GM13977 (cell line): ENCODE measurements around the gene KDM7A.
A peak's percentile ranks its signal among the peaks of the same experiment; 100 is the strongest.

Source experiments
- DNase-seq: peaks from one replicate; pipeline ENCODE4 v3.0.0; 2012; ENCODE audit warnings: low spot score
- CTCF ChIP-seq: IDR thresholded peaks from 2 replicates; pipeline ENCODE4 v1.5.1; 2012; ENCODE audit warnings: mild to moderate bottlenecking, control low read depth; ENCODE audit not compliant: insufficient read depth; ENCODE audit errors: extremely low read depth, missing control alignments
- in situ Hi-C: fragments of 300-500 bp; cut with MboI; formaldehyde crosslinking; loops from one replicate; pipeline ENCODE4 v1.12.0; 2022; ENCODE audit warnings: low sequenced_read_pairs, low pct_unique_long_range_greater_than_20kb, mixed read lengths, inconsistent platforms; ENCODE audit not compliant: unreplicated experiment

KDM7A gene

DNA sequence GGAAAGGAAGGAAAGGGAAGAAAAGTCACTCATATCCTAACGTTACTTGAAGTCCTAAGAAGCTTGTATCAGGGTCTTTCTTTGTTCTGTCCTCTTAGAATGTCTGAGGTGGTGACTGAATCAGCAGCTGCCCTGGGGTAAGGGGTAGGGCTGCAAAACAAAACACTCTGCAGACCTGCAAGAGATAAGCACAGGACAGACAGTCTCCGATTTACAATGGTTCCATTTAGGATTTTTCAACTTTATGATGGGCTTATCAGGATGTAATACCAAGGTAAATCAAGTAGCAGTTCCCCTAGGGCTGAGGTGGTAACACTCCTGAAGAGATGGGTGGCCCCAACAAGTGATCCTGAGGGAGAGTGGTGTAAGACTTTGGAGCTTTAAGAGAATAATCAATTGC, 16.5 kb downstream of the KDM7A start:
- TF ChIP-seq CTCF, result no peak

DNA sequence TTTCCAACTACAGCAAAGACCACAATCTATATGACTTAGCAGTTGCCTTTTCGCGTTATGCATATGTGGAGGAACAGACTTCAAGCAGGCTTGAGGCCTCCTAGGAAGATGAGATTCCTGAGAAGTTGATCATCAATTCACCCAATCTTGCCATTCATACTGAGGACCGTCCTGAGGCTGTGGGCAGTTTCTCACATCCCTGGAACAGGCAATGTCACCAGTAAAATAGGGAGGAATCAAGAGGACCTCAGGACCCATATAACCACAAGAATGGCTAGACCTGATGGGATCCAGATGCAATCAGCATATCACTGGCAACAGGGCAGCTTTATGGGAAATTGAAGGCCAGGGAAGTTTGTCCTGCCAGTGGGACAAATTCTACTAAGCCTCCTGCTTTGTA, 17.3 kb downstream of the KDM7A start:
- DNase-seq, result no peak
- no peak for TF ChIP-seq CTCF
- in situ Hi-C loops, result no loop called here

More for the DNA sequence above, 16.5 kb downstream of the KDM7A start:
- in situ Hi-C loops, result loop anchor here (10.0 kb wide), 1 partner anchor 144 kb away; no protein-coding TSS in a partner anchor
- DNase-seq, result no peak

DNA sequence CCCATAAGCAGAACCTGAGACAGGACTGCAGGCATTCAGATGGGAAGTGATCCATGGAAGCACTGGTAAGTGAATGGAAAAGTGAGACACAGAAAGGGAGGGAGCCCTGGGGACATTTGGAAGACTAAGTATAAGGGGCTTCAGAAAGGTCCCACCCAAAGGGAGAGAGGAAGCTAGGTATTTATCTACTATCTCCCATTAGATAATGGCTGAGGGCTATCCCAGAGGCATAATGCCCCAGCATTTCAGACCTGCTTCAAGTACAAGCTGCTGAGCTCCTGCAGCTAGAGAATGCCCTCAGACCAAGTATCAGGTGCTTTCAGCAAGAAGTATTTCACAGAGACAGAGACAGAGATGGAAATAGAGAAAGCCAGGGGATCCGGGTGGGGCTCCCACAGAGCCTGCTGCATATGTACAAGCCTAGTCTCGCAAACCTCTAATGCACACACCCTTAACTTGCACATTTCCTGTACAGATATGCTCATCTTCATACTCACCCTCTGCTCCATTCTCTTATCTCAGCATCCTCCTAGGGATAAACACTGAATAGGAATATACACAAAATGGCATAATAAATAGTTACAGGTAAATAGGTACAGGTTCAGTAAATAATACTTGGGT, 20.2 kb downstream of the KDM7A start:
- DNase-seq, result no peak
- no peak for TF ChIP-seq CTCF
- in situ Hi-C loops, result no loop called here

- no peak for TF ChIP-seq CTCF
- in situ Hi-C loops, result no loop called here
- DNase-seq, result no peak
These were observed 21.4 kb downstream of the KDM7A start for GRCh38 chr7:140155428-140155827.

- DNase-seq, result peak; percentile 20
- in situ Hi-C loops, result no loop called here
- no peak for TF ChIP-seq CTCF
These were observed 23.1 kb downstream of the KDM7A start for GRCh38 chr7:140153666-140154161.

DNA sequence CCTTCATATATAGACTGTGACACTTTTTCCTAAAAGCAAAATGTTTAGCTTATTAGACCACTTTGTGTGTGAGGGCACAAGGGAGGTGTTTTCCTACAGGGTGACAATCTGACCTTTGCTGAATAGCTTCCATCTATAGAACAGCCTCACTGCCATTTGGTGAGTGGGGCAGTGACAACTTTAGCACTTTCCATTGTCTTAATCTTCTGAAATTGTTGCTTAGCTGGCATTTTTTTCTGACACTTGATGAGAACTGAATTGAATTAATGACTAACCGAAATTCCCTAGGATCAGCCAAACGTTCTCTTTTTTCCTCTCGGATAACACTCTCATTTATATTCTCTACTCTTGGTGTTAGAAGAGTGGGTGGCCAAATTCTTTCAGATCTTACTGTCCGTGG, 30.2 kb downstream of the KDM7A start:
- no peak for TF ChIP-seq CTCF
- in situ Hi-C loops, result no loop called here
- no peak for DNase-seq
